Measurements from ENCODE around the gene ASPHD2. TPM values are rescaled to one million over a fixed set of nuclear protein-coding genes. Genes with fewer than 3 reads are reported as not detected.

ASPHD2 gene
- total RNA-seq, 1 donor from 2014 or later: 10.6 TPM

DNA sequence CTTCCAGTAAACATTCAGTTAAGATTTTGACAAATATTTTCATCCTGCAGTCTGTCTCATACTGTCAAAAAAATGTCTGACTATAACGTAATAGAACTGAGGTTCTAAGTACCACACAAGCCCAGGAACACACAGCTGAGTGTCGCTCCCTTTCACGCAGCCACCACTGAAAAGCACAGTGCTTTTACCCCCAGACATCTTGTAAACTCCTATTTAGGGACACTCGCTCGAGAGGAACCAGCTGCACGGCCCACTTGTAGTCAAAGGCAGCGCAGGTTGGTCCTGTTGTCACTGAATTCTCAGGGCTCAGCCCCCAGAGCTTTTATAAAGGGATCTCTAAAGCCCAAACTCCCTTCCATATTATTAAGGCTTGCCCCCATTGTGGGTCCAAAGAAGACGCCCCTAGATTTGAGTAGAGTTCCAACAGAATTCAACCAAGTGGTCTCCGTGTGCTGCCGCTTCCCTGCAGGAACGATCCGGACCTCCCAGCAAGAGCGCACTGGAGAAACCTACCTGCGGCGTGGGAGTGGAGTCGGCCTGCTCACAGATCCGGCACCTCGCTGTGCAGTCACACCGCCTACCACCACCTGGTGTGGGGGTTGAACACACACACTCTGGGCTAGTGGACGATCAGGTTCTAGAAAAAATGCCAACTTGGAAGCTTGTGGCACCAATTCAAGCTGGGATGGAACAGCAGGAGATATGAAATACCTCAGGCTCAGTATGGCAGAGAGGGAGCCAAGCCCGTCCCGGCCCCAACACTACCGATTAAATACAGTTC lies 23.4 kb downstream of the ASPHD2 start:
- TF ChIP-seq, protein P1, sequence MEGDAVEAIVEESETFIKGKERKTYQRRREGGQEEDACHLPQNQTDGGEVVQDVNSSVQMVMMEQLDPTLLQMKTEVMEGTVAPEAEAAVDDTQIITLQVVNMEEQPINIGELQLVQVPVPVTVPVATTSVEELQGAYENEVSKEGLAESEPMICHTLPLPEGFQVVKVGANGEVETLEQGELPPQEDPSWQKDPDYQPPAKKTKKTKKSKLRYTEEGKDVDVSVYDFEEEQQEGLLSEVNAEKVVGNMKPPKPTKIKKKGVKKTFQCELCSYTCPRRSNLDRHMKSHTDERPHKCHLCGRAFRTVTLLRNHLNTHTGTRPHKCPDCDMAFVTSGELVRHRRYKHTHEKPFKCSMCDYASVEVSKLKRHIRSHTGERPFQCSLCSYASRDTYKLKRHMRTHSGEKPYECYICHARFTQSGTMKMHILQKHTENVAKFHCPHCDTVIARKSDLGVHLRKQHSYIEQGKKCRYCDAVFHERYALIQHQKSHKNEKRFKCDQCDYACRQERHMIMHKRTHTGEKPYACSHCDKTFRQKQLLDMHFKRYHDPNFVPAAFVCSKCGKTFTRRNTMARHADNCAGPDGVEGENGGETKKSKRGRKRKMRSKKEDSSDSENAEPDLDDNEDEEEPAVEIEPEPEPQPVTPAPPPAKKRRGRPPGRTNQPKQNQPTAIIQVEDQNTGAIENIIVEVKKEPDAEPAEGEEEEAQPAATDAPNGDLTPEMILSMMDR (IDR thresholded peaks at IDR 0.05; ENCODE audit: insufficient read depth, low read length, poor library complexity, severe bottlenecking): no peak
- no peak overlapping the region for H3K4me3 ChIP-seq (ENCODE audit: low read depth, low read length)
- no peaks in the 10 kb centered on the region for H3K27me3 ChIP-seq (ENCODE audit: control insufficient read depth, insufficient read depth, low read length)
- no peak for DNase-seq (ENCODE audit: low read depth)
- no peaks in the 10 kb centered on the region for H3K36me3 ChIP-seq (ENCODE audit: control insufficient read depth, insufficient read depth, low read length)

DNA sequence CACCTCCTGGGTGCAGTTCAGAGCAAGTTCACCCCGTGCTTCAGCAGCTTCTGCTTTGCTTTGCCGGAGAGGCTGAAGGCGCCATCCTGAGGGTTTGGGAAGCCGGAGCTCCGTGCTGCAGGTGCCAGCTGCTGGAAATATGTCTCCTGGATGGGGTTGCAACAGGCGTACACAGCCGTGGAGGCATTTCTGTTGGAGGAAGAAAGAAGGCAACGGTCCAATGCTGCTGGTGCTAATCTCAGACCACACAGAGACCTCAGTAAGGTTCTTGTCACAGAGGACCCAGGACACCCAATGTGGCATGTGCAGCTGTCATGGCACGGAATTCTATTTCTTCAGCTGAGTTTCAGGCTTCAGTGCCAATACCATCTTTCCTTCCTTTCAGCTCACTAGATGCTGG lies 24.2 kb downstream of the ASPHD2 start:
- no peak for DNase-seq (ENCODE audit: low read depth)
- Histone ChIP-seq H3K27me3 (ENCODE audit: control insufficient read depth, insufficient read depth, low read length) (no peaks in the 10 kb centered on the region), H3K4me3 (ENCODE audit: low read depth, low read length) (no peak overlapping the region), H3K36me3 (ENCODE audit: control insufficient read depth, insufficient read depth, low read length) (no peaks in the 10 kb centered on the region)
- TF ChIP-seq, protein P1 (IDR thresholded peaks at IDR 0.05; ENCODE audit: insufficient read depth, low read length, poor library complexity, severe bottlenecking): no peak

DNA sequence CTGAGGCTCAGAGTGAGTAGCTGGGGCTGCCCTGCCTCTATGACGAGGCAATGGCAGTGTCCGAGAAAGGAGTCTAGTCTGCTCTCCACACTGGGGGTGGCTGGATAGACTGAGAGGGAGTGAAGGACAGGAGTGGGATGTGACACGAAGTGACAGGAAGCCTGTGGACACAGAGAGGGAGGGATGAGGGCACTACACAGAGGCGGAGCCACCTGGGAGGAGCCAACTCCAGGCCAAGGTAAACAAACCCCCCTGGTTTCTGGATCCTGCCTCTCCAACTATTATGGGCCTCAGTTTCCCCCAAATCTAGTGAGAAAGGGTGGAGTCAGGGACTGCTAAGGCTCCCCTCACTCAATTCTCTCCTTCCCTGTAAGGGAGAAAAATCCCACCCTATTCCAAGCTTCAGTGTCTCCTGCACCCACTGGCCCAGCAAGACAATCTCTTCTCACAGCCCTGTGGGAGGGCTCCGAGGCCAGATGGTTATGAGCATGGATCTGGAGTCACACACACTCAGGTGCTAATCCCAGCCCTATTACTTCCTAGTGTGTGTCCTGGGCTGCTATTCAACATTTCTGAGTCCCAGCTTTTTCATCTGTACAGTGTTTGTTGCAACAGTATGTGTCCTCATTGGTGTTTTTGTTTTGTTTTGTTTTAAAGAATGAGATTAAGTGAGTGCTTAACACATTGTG lies 24.9 kb downstream of the ASPHD2 start:
- Histone ChIP-seq H3K36me3 (ENCODE audit: control insufficient read depth, insufficient read depth, low read length) (no peaks in the 10 kb centered on the region), H3K4me3 (ENCODE audit: low read depth, low read length) (no peak overlapping the region), H3K27me3 (ENCODE audit: control insufficient read depth, insufficient read depth, low read length) (no peaks in the 10 kb centered on the region)
- TF ChIP-seq, protein P1 (IDR thresholded peaks at IDR 0.05; ENCODE audit: insufficient read depth, low read length, poor library complexity, severe bottlenecking): no peak
- DNase-seq (ENCODE audit: low read depth): no peak

DNA sequence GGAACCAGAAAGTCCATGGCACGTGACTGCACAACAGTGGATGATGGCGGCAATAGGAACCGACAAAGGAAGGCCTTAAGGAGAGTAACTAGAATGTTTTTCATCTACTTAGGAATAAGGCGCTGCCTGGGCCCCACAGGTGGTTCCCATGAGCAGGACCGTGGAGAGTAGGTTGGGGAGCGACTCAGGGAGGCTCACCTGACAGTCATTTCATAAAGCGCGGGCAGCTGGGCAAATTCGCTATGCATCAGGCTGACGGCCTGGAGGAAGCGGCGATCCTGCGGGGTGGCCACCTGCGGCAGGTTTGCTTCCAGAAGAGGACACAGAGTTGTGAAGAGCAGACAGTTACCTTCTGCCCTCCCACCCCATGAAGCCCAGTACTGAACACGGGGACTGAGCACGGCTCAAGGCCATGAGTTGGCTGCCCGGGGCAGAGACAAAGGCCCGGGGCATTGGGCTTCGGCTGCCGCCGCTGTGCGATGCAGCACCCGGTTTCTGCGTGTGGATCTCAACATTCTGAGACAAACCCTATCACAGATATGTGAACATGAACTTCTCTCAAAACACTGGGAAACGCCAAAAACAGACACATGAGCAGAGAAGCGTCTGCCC lies 28.7 kb downstream of the ASPHD2 start:
- no peaks in the 10 kb centered on the region for H3K27me3 ChIP-seq (ENCODE audit: control insufficient read depth, insufficient read depth, low read length)
- peaks cover 2% of the 10 kb centered on the region for H3K36me3 ChIP-seq (ENCODE audit: control insufficient read depth, insufficient read depth, low read length)
- TF ChIP-seq, protein P1 (IDR thresholded peaks at IDR 0.05; ENCODE audit: insufficient read depth, low read length, poor library complexity, severe bottlenecking): no peak
- no peak overlapping the region for H3K4me3 ChIP-seq (ENCODE audit: low read depth, low read length)
- no peak for DNase-seq (ENCODE audit: low read depth)

DNA sequence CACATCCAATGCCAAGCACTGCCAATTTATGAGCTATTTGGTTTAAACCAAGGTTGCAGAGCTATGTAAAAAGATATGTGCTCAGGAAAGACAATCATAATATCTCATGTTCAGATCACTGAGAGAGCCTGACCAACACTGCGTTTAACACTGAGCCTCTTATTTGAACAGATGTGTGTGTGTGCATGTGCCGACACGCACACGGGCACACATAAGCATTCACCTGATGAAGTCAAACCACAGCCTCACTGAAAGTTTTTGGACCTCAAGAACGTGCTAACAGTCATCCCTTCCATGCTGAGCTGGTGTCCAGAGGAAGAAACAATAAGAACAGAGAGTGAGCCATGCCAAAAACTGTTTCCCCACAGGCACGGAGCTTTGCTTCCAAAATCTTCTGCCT lies 31.1 kb downstream of the ASPHD2 start:
- no peak for DNase-seq (ENCODE audit: low read depth)
- no peaks in the 10 kb centered on the region for H3K27me3 ChIP-seq (ENCODE audit: control insufficient read depth, insufficient read depth, low read length)
- no peak overlapping the region for H3K4me3 ChIP-seq (ENCODE audit: low read depth, low read length)
- peaks cover 5% of the 10 kb centered on the region for H3K36me3 ChIP-seq (ENCODE audit: control insufficient read depth, insufficient read depth, low read length)
- TF ChIP-seq, protein P1 (IDR thresholded peaks at IDR 0.05; ENCODE audit: insufficient read depth, low read length, poor library complexity, severe bottlenecking): no peak
